ENCODE measurements around the gene BCL2L2.

- TF ChIP-seq CTCF (IDR thresholded peaks at IDR 0.05) (no peak), POLR2A (IDR thresholded peaks at IDR 0.05) (no peak)
Measured at GRCh38 chr14:23356662-23357061, 50.0 kb downstream of the BCL2L2 start.
